Skeletal muscle tissue (tissue), 4 donors: ENCODE measurements around the gene PITPNB. TPM values are rescaled to one million over a fixed set of nuclear protein-coding genes. Genes with fewer than 3 reads are reported as not detected.

Source experiments
- H3K27ac ChIP-seq: one replicate; pipeline ENCODE4 v1.7.0; 2013; ENCODE audit warnings: mild to moderate bottlenecking, low read depth, low read length, inconsistent platforms
- H3K27me3 ChIP-seq, 3 donors: one replicate each; pipeline ENCODE4 v1.7.0; 2013; ENCODE audit warnings: low read length in 3 of 3; ENCODE audit not compliant: control insufficient read depth in 3 of 3, insufficient read depth in 3 of 3
- H3K36me3 ChIP-seq, 3 donors: one replicate each; pipeline ENCODE4 v1.7.0; 2013; ENCODE audit warnings: low read length in 3 of 3; ENCODE audit not compliant: control insufficient read depth in 3 of 3, insufficient read depth in 3 of 3
- H3K4me1 ChIP-seq, 3 donors: one replicate each; pipeline ENCODE4 v1.7.0; 2013; ENCODE audit warnings: low read length in 3 of 3, mild to moderate bottlenecking in 3 of 3; ENCODE audit not compliant: control insufficient read depth in 3 of 3, insufficient read depth in 3 of 3
- H3K4me3 ChIP-seq, 3 donors: one replicate each; pipeline ENCODE4 v1.7.0; 2013; ENCODE audit warnings: low read length in 3 of 3
- H3K9ac ChIP-seq, 3 donors: one replicate each; pipeline ENCODE4 v1.7.0; 2013; ENCODE audit warnings: low read length in 3 of 3, mild to moderate bottlenecking in 3 of 3, moderate library complexity in 2 of 3, low read depth in 1 of 3
- H3K9me3 ChIP-seq, 3 donors: one replicate each; pipeline ENCODE4 v1.7.0; 2013; ENCODE audit warnings: low read length in 3 of 3; ENCODE audit not compliant: control insufficient read depth in 3 of 3
- total RNA-seq: library from RNA; depleted of rRNA; stranded (reverse); fragments of >200 nt; gene quantifications from one replicate; pipeline ENCODE4 v1.2.3, GENCODE V29; 2014
- donor health status: Osteomylitis.

PITPNB gene
- total RNA-seq, 1 donor from 2014 or later, result 36.5 TPM

- H3K27me3 ChIP-seq, result no peaks in the 10 kb centered on the region
- peaks cover 0 to 25% (median 5%) of the 10 kb centered on the region in 3 donors for H3K4me1 ChIP-seq
- H3K36me3 ChIP-seq, result peaks cover 3 to 15% (median 7%) of the 10 kb centered on the region in 3 donors
- H3K9me3 ChIP-seq, result no peaks in the 10 kb centered on the region
- H3K9ac ChIP-seq, result no peak overlapping the region
- H3K4me3 ChIP-seq, result no peak overlapping the region
- no peak overlapping the region for H3K27ac ChIP-seq
Measured at GRCh38 chr22:27873472-27873871, 45.6 kb downstream of the PITPNB start.

GRCh38 chr22:27872488-27872887, 46.6 kb downstream of the PITPNB start:
- Histone ChIP-seq H3K4me1 (peaks cover 2 to 21% (median 7%) of the 10 kb centered on the region in 3 donors), H3K4me3 (no peak overlapping the region), H3K36me3 (peaks cover 3 to 15% (median 7%) of the 10 kb centered on the region in 3 donors), H3K9ac (no peak overlapping the region), H3K27me3 (no peaks in the 10 kb centered on the region), H3K27ac (no peak overlapping the region), H3K9me3 (no peaks in the 10 kb centered on the region)

GRCh38 chr22:27871306-27872014, 47.6 kb downstream of the PITPNB start:
- Histone ChIP-seq H3K36me3 (peaks cover 3 to 15% (median 7%) of the 10 kb centered on the region in 3 donors), H3K27ac (no peak overlapping the region), H3K4me3 (no peak overlapping the region), H3K9ac (no peak overlapping the region), H3K4me1 (peaks cover 12 to 30% (median 17%) of the 10 kb centered on the region in 3 donors), H3K9me3 (no peaks in the 10 kb centered on the region), H3K27me3 (no peaks in the 10 kb centered on the region)

- Histone ChIP-seq H3K27ac (no peak overlapping the region), H3K36me3 (peaks cover 3 to 15% (median 7%) of the 10 kb centered on the region in 3 donors), H3K4me1 (peaks cover 17 to 30% (median 20%) of the 10 kb centered on the region in 3 donors), H3K9me3 (no peaks in the 10 kb centered on the region), H3K9ac (no peak overlapping the region), H3K4me3 (no peak overlapping the region), H3K27me3 (no peaks in the 10 kb centered on the region)
Measured at GRCh38 chr22:27870234-27871191, 48.5 kb downstream of the PITPNB start.

GRCh38 chr22:27868732-27869282, 50.2 kb downstream of the PITPNB start:
- Histone ChIP-seq H3K27me3 (no peaks in the 10 kb centered on the region), H3K36me3 (peaks cover 3 to 15% (median 7%) of the 10 kb centered on the region in 3 donors), H3K4me1 (peaks cover 17 to 23% (median 20%) of the 10 kb centered on the region in 3 donors), H3K9ac (no peak overlapping the region), H3K27ac (peak overlapping the region; percentile 51), H3K9me3 (no peaks in the 10 kb centered on the region), H3K4me3 (no peak overlapping the region)

- Histone ChIP-seq H3K27me3 (no peaks in the 10 kb centered on the region), H3K9me3 (no peaks in the 10 kb centered on the region), H3K4me3 (no peak overlapping the region), H3K27ac (peak overlapping the region; percentile 51), H3K9ac (no peak overlapping the region), H3K36me3 (peaks cover 3 to 15% (median 7%) of the 10 kb centered on the region in 3 donors), H3K4me1 (peaks cover 15 to 18% (median 17%) of the 10 kb centered on the region in 3 donors)
Measured at GRCh38 chr22:27867953-27868731, 50.9 kb downstream of the PITPNB start.

GRCh38 chr22:27867085-27867952, 51.7 kb downstream of the PITPNB start:
- Histone ChIP-seq H3K4me3 (peak overlapping the region in 1 of 3 donors; percentile 13), H3K9me3 (no peaks in the 10 kb centered on the region), H3K27ac (peak overlapping the region; percentile 80), H3K36me3 (peaks cover 3 to 11% (median 7%) of the 10 kb centered on the region in 3 donors), H3K27me3 (no peaks in the 10 kb centered on the region), H3K4me1 (peaks cover 15 to 18% (median 17%) of the 10 kb centered on the region in 3 donors), H3K9ac (no peak overlapping the region)

- Histone ChIP-seq H3K27ac (peak overlapping the region; percentile 80), H3K27me3 (no peaks in the 10 kb centered on the region), H3K36me3 (peaks cover 0 to 7% (median 3%) of the 10 kb centered on the region in 3 donors), H3K9me3 (no peaks in the 10 kb centered on the region), H3K4me1 (peaks cover 15 to 18% (median 17%) of the 10 kb centered on the region in 3 donors), H3K9ac (no peak overlapping the region), H3K4me3 (no peak overlapping the region)
Measured at GRCh38 chr22:27866135-27867084, 52.6 kb downstream of the PITPNB start.
